ENCODE data around the gene OXA1L.
"Not testable (repeated sequence)": the region's sequence is repeated elsewhere in the genome, so short reads cannot be mapped to it uniquely, and the experiment has no call there.

The OXA1L gene

GRCh38 chr14:22768947-22769346, 2.5 kb downstream of the OXA1L start:
- DNase-seq (ENCODE audit: low read depth in 3 of 3, low spot score in 1 of 3), result no peak

- DNase-seq (ENCODE audit: low read depth in 3 of 3, low spot score in 1 of 3), result no peak
These were observed 2.9 kb downstream of the OXA1L start for GRCh38 chr14:22769369-22769768.

- no peak for DNase-seq (ENCODE audit: low read depth in 3 of 3, low spot score in 1 of 3)
These were observed 4.1 kb downstream of the OXA1L start for GRCh38 chr14:22770481-22771187.

GRCh38 chr14:22772725-22773124, 6.2 kb downstream of the OXA1L start:
- no peak for DNase-seq (ENCODE audit: low read depth in 3 of 3, low spot score in 1 of 3)

GRCh38 chr14:22773162-22774010, 6.9 kb downstream of the OXA1L start:
- no peak for DNase-seq (ENCODE audit: low read depth in 3 of 3, low spot score in 1 of 3)

GRCh38 chr14:22774011-22774706, 7.7 kb downstream of the OXA1L start:
- DNase-seq (ENCODE audit: low read depth in 3 of 3, low spot score in 1 of 3), result no peak

GRCh38 chr14:22776215-22776614, 9.7 kb downstream of the OXA1L start:
- DNase-seq (ENCODE audit: low read depth in 3 of 3, low spot score in 1 of 3), result no peak

GRCh38 chr14:22776849-22777248, 10.4 kb downstream of the OXA1L start:
- DNase-seq (ENCODE audit: low read depth in 3 of 3, low spot score in 1 of 3), result not testable (repeated sequence)

- no peak for DNase-seq (ENCODE audit: low read depth in 3 of 3, low spot score in 1 of 3)
These were observed 11.6 kb downstream of the OXA1L start for GRCh38 chr14:22778084-22778483.

- DNase-seq (ENCODE audit: low read depth in 3 of 3, low spot score in 1 of 3), result no peak
These were observed 13.7 kb downstream of the OXA1L start for GRCh38 chr14:22780105-22780679.

- DNase-seq (ENCODE audit: low read depth in 3 of 3, low spot score in 1 of 3), result no peak
These were observed 14.4 kb downstream of the OXA1L start for GRCh38 chr14:22780941-22781300.

GRCh38 chr14:22781301-22781991, 15.0 kb downstream of the OXA1L start:
- DNase-seq (ENCODE audit: low read depth in 3 of 3, low spot score in 1 of 3), result no peak

GRCh38 chr14:22786685-22787084, 20.2 kb downstream of the OXA1L start:
- no peak for DNase-seq (ENCODE audit: low read depth in 3 of 3, low spot score in 1 of 3)

GRCh38 chr14:22791301-22791700, 24.8 kb downstream of the OXA1L start:
- no peak for DNase-seq (ENCODE audit: low read depth in 3 of 3, low spot score in 1 of 3)

- no peak for DNase-seq (ENCODE audit: low read depth in 3 of 3, low spot score in 1 of 3)
These were observed 25.7 kb downstream of the OXA1L start for GRCh38 chr14:22792158-22792557.

GRCh38 chr14:22793550-22793949, 27.1 kb downstream of the OXA1L start:
- not testable (repeated sequence) for DNase-seq (ENCODE audit: low read depth in 3 of 3, low spot score in 1 of 3)

GRCh38 chr14:22793976-22794375, 27.5 kb downstream of the OXA1L start:
- no peak for DNase-seq (ENCODE audit: low read depth in 3 of 3, low spot score in 1 of 3)

- DNase-seq (ENCODE audit: low read depth in 3 of 3, low spot score in 1 of 3), result no peak
These were observed 28.1 kb downstream of the OXA1L start for GRCh38 chr14:22794551-22794951.

- no peak for DNase-seq (ENCODE audit: low read depth in 3 of 3, low spot score in 1 of 3)
These were observed 29.7 kb downstream of the OXA1L start for GRCh38 chr14:22796087-22796707.
